ENCODE measurements around the gene SSU72.

DNA sequence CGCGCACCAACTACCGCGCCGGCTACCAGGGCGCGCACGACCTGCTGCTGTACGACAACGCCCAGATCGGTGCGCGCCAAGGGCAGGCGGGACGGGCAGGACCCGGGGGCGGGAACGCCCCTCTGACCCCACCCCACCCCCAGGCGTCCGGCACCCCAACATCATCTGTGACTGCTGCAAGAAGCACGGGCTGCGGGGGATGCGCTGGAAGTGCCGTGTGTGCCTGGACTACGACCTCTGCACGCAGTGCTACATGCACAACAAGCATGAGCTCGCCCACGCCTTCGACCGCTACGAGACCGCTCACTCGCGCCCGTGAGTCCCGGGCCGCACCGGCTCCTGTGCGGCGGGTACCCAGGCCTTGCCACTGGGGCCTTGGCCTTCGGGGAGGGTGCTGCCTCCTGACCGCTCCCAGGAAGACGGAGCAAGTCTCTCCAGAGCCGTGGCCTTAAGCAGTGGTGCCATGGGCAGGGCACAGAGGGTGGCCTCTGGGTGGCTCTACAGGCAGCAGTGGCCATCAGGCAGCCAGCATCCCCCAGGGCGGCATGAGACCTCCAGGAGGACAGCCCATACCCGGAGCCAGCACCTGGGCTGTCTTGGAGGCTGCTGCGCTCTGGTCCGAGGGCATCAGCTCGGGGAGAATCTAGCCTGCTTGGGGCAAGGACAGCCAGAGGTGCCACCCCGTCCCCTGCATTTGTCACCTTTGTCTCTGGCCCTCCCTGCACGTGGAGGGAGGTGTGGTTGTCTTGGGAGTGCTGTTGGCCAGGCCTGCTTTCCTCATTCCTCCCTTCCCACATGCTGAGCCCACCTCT is 49.2 kb upstream of the SSU72 start:
- TF ChIP-seq CTCF (IDR thresholded peaks at IDR 0.05) (no peak), POLR2A (IDR thresholded peaks at IDR 0.05) (no peak), EP300 (IDR thresholded peaks at IDR 0.05) (no peak)

Data from tibial nerve (tissue), 4 donors.